Measurements from ENCODE around the gene KRT3.

- TF ChIP-seq, protein P1, sequence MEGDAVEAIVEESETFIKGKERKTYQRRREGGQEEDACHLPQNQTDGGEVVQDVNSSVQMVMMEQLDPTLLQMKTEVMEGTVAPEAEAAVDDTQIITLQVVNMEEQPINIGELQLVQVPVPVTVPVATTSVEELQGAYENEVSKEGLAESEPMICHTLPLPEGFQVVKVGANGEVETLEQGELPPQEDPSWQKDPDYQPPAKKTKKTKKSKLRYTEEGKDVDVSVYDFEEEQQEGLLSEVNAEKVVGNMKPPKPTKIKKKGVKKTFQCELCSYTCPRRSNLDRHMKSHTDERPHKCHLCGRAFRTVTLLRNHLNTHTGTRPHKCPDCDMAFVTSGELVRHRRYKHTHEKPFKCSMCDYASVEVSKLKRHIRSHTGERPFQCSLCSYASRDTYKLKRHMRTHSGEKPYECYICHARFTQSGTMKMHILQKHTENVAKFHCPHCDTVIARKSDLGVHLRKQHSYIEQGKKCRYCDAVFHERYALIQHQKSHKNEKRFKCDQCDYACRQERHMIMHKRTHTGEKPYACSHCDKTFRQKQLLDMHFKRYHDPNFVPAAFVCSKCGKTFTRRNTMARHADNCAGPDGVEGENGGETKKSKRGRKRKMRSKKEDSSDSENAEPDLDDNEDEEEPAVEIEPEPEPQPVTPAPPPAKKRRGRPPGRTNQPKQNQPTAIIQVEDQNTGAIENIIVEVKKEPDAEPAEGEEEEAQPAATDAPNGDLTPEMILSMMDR (IDR thresholded peaks at IDR 0.05): no peak
- no peak for TF ChIP-seq POLR2A (IDR thresholded peaks at IDR 0.05)
Measured at GRCh38 chr12:52824741-52825410, 29.0 kb upstream of the KRT3 start.
